Kidney capillary endothelial cell (primary cell): ENCODE results near the gene RAG2.

ENCODE experiments used
- DNase-seq: peaks from one replicate; pipeline ENCODE4 v3.0.0-alpha.2; 2018; ENCODE audit warnings: low spot score

RAG2 gene

GRCh38 chr11:36550385-36551115 lies 47.5 kb downstream of the RAG2 start:
- DNase-seq: no peak
